ENCODE data around the gene TBC1D13. TPM values are rescaled to one million over a fixed set of nuclear protein-coding genes. Genes with fewer than 3 reads are reported as not detected.
A peak's percentile ranks its signal among the peaks of the same experiment; 100 is the strongest.
"Not testable (repeated sequence)": the region's sequence is repeated elsewhere in the genome, so short reads cannot be mapped to it uniquely, and the experiment has no call there.

The TBC1D13 gene
- total and polyA plus RNA-seq, 2 donors (not counting 1 experiment from before 2014, with no cell fraction given), result 28.8 to 29.1 TPM

DNA sequence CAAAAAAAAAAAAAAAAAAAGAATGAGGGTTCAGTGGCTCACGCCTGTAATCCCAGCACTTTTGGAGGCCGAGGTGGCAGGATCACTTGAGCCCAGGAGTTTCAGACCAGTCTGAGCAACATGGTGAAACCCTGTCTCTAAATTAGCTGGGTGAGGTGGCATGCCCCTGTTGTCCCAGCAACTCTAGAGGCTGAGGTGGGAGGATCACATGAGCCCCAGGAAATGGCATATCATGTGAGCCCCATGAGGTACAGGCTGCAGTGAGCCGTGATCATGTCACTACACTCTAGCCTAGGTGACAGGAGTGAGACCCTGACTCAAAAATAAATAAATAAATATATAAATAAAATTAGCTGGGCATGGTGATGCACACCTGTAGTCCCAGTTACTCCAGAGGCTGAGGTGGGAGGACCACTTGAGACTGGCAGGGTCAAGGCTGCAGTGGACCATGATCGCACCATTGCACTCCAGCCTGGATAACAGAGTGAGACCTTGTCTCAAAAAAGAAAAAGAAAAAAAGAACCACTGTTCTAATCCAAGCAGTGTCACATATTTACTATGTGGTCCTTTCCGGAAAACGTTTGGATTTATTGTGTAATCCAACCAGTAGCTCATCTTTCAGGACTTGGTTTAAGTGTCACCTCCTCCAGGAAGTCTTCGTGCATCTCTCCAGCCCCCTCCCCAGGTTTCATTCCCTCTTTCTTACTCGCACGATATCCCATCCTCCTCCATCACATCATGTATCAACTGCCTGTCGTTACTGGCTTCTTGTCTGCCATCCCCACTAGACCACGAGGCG lies 54.8 kb downstream of the TBC1D13 start:
- no peaks in the 10 kb centered on the region for H3K9me3 ChIP-seq (ENCODE audit: control extremely low read depth in 1 of 3, control insufficient read depth in 2 of 3, insufficient read depth in 1 of 3, low read length in 2 of 3)
- H3K4me2 ChIP-seq (replicated peaks; ENCODE audit: low read depth, low read length, poor library complexity, severe bottlenecking), result no peak overlapping the region
- ChIA-PET POLR2A (no interaction called here), CTCF (no interaction called here)
- no peak overlapping the region for H3K9ac ChIP-seq (ENCODE audit: low read length)
- H3K27me3 ChIP-seq (replicated peaks in 1 of 4; ENCODE audit: control extremely low read depth in 1 of 4, control insufficient read depth in 3 of 4, insufficient read depth in 4 of 4, low read length in 3 of 4), result no peaks in the 10 kb centered on the region
- peaks cover 2% of the 10 kb centered on the region for H3K4me1 Mint-ChIP-seq
- intact Hi-C loops (cut with micrococcal nuclease), result no loop called here
- 97% methylated on average over 10 of the region's 12 CpGs for WGBS (ENCODE audit: insufficient coverage)
- DNase-seq, result no peak
- H3K9me3 Mint-ChIP-seq (ENCODE audit: insufficient read depth), result no peaks in the 10 kb centered on the region
- H3K36me3 ChIP-seq (replicated peaks in 1 of 2; ENCODE audit: control extremely low read depth in 1 of 2, control insufficient read depth in 1 of 2, extremely low read depth in 1 of 2, insufficient read depth in 2 of 2, low read length in 1 of 2), result peaks cover 0 to 11% of the 10 kb centered on the region in 2 experiments
- no peaks in the 10 kb centered on the region for H3K27me3 Mint-ChIP-seq
- H3K4me3 Mint-ChIP-seq, result no peak overlapping the region
- no peak for ATAC-seq (ENCODE audit: low read depth)
- H4K20me1 ChIP-seq (ENCODE audit: control insufficient read depth, insufficient read depth, low read length, poor library complexity, severe bottlenecking), result no peaks in the 10 kb centered on the region
- no peaks in the 10 kb centered on the region for H3K4me1 ChIP-seq (ENCODE audit: control insufficient read depth in 2 of 2, insufficient read depth in 2 of 2, low read length in 2 of 2)
- peak overlapping the region; percentile 46 for H3K27ac Mint-ChIP-seq
- H3K27ac ChIP-seq (ENCODE audit: low read length in 2 of 2), result no peak overlapping the region
- no peak overlapping the region for H2AFZ ChIP-seq (ENCODE audit: insufficient read depth, low read depth, low read length, poor library complexity, severe bottlenecking)
- no peak overlapping the region for H3K4me3 ChIP-seq (ENCODE audit: control extremely low read depth in 1 of 5, extremely low read depth in 1 of 5, insufficient read depth in 1 of 5, low read depth in 2 of 5, low read length in 4 of 5)
- TF ChIP-seq CTCF (IDR thresholded peaks at IDR 0.05) (no peak), EZH2 (IDR thresholded peaks at IDR 0.05; ENCODE audit: borderline replicate concordance, insufficient read depth, low read depth, low read length, poor library complexity, severe bottlenecking) (no peak)
- peaks cover 7% of the 10 kb centered on the region for H3K79me2 ChIP-seq (ENCODE audit: control insufficient read depth, insufficient read depth, low read length)

DNA sequence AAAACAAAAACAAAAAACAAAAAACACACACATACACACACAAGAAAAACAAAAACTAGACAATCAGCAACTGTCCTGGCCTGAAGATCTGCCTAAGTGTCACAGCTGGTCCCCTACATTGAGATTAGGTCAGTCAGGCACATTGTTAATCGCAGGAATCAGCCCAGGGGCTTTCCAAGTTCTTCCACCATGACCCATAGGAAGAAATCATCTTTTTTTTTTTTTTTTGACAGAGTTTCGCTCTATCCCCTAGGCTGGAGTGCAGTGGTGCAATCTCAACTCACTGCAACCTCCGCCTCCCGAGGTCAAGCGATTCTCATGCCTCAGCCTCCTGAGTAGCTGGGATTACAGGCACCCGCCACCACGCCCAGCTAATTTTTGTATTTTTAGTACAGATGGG lies 56.1 kb downstream of the TBC1D13 start:
- H3K27ac Mint-ChIP-seq; H3K4me3 ChIP-seq (ENCODE audit: control extremely low read depth in 1 of 5, extremely low read depth in 1 of 5, insufficient read depth in 1 of 5, low read depth in 2 of 5, low read length in 4 of 5); ATAC-seq (ENCODE audit: low read depth); H3K4me2 ChIP-seq (replicated peaks; ENCODE audit: low read depth, low read length, poor library complexity, severe bottlenecking); intact Hi-C loops (cut with micrococcal nuclease); H3K27me3 Mint-ChIP-seq; H3K27me3 ChIP-seq (replicated peaks in 1 of 4; ENCODE audit: control extremely low read depth in 1 of 4, control insufficient read depth in 3 of 4, insufficient read depth in 4 of 4, low read length in 3 of 4); H3K27ac ChIP-seq (ENCODE audit: low read length in 2 of 2); H3K4me1 ChIP-seq (ENCODE audit: control insufficient read depth in 2 of 2, insufficient read depth in 2 of 2, low read length in 2 of 2); H2AFZ ChIP-seq (ENCODE audit: insufficient read depth, low read depth, low read length, poor library complexity, severe bottlenecking); H3K4me3 Mint-ChIP-seq; H4K20me1 ChIP-seq (ENCODE audit: control insufficient read depth, insufficient read depth, low read length, poor library complexity, severe bottlenecking); H3K36me3 ChIP-seq (replicated peaks in 1 of 2; ENCODE audit: control extremely low read depth in 1 of 2, control insufficient read depth in 1 of 2, extremely low read depth in 1 of 2, insufficient read depth in 2 of 2, low read length in 1 of 2); POLR2A ChIA-PET; H3K9me3 Mint-ChIP-seq (ENCODE audit: insufficient read depth); H3K4me1 Mint-ChIP-seq; H3K9ac ChIP-seq (ENCODE audit: low read length); H3K9me3 ChIP-seq (ENCODE audit: control extremely low read depth in 1 of 3, control insufficient read depth in 2 of 3, insufficient read depth in 1 of 3, low read length in 2 of 3); CTCF ChIA-PET; DNase-seq: not testable (repeated sequence)
- H3K79me2 ChIP-seq (ENCODE audit: control insufficient read depth, insufficient read depth, low read length), result peaks cover 15% of the 10 kb centered on the region
- 88% methylated on average over 1 of the region's 7 CpGs for WGBS (ENCODE audit: insufficient coverage)

All from B cell (primary cell).